ENCODE data around the gene GGCX. TPM values are rescaled to one million over a fixed set of nuclear protein-coding genes. Genes with fewer than 3 reads are reported as not detected.

Gene GGCX
- total RNA-seq, 2 donors from 2014 or later = 17.8 to 52.7 TPM

DNA sequence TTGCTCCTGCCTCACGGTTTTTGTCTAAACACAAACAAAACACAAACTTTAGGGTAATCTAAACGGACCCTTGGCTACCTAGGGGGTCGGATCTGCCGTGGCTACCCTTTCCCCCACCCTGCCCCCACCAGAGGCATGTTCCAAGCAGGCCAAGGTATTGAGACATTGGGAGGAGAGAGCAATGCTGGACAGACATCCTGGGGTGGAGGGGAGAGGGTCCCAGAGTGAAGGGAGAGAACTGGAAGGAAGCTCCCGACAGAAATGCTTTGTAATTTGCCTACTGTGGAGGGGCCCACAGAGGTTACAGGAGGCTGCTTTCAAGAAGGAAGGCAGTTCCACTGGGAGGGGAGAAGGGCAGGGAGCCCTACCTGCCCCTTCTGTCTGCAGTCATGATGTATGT, 36.3 kb downstream of the GGCX start:
- intact Hi-C loops (cut with DNase I) = no loop called here
- TF ChIP-seq POLR2A (IDR thresholded peaks at IDR 0.05) (no peak), POLR2AphosphoS5 (IDR thresholded peaks at IDR 0.05) (no peak)
- TF ChIP-seq, protein P1, sequence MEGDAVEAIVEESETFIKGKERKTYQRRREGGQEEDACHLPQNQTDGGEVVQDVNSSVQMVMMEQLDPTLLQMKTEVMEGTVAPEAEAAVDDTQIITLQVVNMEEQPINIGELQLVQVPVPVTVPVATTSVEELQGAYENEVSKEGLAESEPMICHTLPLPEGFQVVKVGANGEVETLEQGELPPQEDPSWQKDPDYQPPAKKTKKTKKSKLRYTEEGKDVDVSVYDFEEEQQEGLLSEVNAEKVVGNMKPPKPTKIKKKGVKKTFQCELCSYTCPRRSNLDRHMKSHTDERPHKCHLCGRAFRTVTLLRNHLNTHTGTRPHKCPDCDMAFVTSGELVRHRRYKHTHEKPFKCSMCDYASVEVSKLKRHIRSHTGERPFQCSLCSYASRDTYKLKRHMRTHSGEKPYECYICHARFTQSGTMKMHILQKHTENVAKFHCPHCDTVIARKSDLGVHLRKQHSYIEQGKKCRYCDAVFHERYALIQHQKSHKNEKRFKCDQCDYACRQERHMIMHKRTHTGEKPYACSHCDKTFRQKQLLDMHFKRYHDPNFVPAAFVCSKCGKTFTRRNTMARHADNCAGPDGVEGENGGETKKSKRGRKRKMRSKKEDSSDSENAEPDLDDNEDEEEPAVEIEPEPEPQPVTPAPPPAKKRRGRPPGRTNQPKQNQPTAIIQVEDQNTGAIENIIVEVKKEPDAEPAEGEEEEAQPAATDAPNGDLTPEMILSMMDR (IDR thresholded peaks at IDR 0.05) = no peak
- peaks cover 21% of the 10 kb centered on the region for H3K4me1 ChIP-seq (replicated peaks)
- no peaks in the 10 kb centered on the region for H3K27me3 ChIP-seq (replicated peaks; ENCODE audit: insufficient read depth)
- H3K9me3 ChIP-seq = no peaks in the 10 kb centered on the region
- H3K36me3 ChIP-seq = no peaks in the 10 kb centered on the region
- DNase-seq (ENCODE audit: low spot score) = no peak
- H3K27ac ChIP-seq = peak overlapping the region; percentile 62 to 75
- WGBS = 17% methylated on average over 5 of the region's 5 CpGs
- H3K4me3 ChIP-seq = no peak overlapping the region

DNA sequence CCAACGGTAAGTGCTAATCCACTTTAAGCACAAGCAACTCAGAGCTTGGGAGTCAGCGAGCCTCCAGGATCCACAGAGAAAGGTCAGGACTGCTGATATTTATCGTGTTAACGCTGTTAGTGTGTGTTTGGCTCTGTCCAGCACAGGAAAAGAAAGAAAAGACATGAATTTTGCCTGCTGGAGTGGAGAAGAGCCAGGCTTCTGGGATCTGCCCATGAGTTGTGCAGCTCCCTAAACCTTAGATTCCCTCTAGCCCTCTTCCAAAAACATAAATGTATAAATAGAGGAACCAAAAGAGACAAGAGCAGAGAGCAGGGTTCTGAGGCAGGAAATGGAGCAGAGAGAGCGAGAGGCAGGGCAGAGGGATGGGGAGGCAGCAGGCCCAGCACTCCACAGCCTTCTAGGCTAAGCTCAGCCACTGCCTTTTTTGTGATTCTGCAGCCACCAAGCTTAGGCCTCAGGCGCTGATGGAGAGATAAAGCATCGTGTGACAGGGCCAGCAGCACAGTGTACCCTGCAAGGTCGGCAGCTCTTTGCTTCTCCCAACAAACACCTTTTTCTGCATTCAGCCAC, 36.9 kb downstream of the GGCX start:
- peak; percentile 62 for DNase-seq (ENCODE audit: low spot score)
- Histone ChIP-seq H3K27ac (peak overlapping the region; percentile 62 to 75), H3K4me3 (no peak overlapping the region), H3K27me3 (replicated peaks; ENCODE audit: insufficient read depth) (no peaks in the 10 kb centered on the region), H3K9me3 (no peaks in the 10 kb centered on the region), H3K4me1 (replicated peaks) (peaks cover 21% of the 10 kb centered on the region), H3K36me3 (no peaks in the 10 kb centered on the region)
- TF ChIP-seq POLR2A (IDR thresholded peaks at IDR 0.05) (no peak), POLR2AphosphoS5 (IDR thresholded peaks at IDR 0.05) (no peak)
- TF ChIP-seq, protein P1 (IDR thresholded peaks at IDR 0.05) = no peak
- intact Hi-C loops (cut with DNase I) = no loop called here
- WGBS = 5% methylated on average over 8 of the region's 8 CpGs

DNA sequence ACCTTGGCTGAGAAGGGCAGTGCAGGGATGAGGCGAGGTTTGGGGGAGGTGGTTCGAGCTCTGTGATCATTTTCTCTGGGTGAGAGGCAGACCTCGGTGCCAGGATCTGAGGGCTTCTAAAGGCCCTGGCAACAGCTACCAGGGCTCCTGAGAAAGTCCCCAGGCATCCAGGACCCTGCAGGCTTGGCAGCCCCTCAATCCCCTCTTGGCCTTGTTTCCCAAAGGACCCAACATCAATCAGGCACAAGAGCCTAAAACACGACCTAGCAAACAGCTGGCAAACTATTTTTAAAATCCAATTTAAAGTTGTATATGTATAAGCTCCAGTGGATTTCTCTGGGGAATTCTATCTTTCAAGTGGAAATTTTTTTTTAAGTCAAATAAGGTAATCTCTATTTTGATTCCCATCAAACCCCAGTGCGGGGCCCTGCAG, 37.4 kb downstream of the GGCX start:
- H3K9me3 ChIP-seq = no peaks in the 10 kb centered on the region
- no peaks in the 10 kb centered on the region for H3K36me3 ChIP-seq
- H3K27me3 ChIP-seq (replicated peaks; ENCODE audit: insufficient read depth) = no peaks in the 10 kb centered on the region
- H3K27ac ChIP-seq = peak overlapping the region; percentile 62 to 75
- WGBS = 47% methylated on average over 5 of the region's 5 CpGs
- no peak overlapping the region for H3K4me3 ChIP-seq
- intact Hi-C loops (cut with DNase I) = no loop called here
- TF ChIP-seq POLR2A (IDR thresholded peaks at IDR 0.05) (no peak), POLR2AphosphoS5 (IDR thresholded peaks at IDR 0.05) (no peak)
- TF ChIP-seq, protein P1 (IDR thresholded peaks at IDR 0.05) = no peak
- peaks cover 21% of the 10 kb centered on the region for H3K4me1 ChIP-seq (replicated peaks)
- DNase-seq (ENCODE audit: low spot score) = no peak

DNA sequence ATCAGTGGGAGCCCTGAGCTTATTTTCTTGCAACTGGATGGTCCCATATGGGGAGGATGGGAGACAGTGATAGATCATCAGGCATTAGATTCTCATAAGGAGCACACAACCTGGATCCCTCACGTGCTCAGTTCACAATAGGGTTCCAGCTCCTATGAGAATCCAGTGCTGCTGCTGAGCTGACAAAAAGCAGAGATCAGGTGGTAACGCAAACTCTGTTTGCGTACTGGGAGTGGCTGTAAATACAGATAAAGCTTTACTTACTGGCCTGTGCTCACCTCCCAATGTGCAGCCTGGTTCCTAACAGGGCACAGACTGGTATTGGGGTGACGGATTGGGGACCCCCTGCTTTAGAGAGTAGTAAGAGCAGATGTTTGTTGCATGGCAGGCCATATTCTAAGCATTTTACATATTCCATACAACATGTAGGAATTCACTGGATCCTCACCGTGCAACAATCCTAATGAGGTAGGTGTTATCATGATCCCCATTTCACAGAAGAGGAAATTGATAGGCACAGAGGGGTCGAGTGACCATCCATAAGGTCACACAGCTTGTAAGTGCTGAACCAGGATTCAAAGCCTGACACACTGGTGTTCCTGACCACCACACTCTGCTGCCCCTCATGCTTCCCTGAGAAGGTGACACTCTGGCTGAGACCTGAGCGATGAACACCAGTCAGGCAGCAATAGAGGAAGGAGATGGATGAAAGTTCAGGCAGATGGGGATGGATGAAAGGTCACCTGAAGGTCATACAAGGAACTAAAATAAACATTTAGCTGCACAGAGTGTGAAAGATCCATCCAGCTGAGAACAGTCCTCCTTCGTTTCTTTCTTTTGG, 38.0 kb downstream of the GGCX start:
- no peaks in the 10 kb centered on the region for H3K36me3 ChIP-seq
- H3K4me1 ChIP-seq (replicated peaks) = peaks cover 21% of the 10 kb centered on the region
- intact Hi-C loops (cut with DNase I) = no loop called here
- H3K4me3 ChIP-seq = no peak overlapping the region
- H3K27ac ChIP-seq = peak overlapping the region; percentile 62 to 75
- H3K9me3 ChIP-seq = no peaks in the 10 kb centered on the region
- no peaks in the 10 kb centered on the region for H3K27me3 ChIP-seq (replicated peaks; ENCODE audit: insufficient read depth)
- WGBS = 66% methylated on average over 8 of the region's 8 CpGs
- peak; percentile 27 for DNase-seq (ENCODE audit: low spot score)
- TF ChIP-seq, protein P1 (IDR thresholded peaks at IDR 0.05) = no peak
- TF ChIP-seq POLR2A (IDR thresholded peaks at IDR 0.05) (no peak), POLR2AphosphoS5 (IDR thresholded peaks at IDR 0.05) (peak; percentile 51)

All from prostate gland (tissue), 2 donors.